ENCODE results near the gene NACC1. TPM values are rescaled to one million over a fixed set of nuclear protein-coding genes. Genes with fewer than 3 reads are reported as not detected.

The NACC1 gene
- total and polyA plus RNA-seq, 2 of the 13 experiments (the other 11 are each of a cell fraction or from before 2014, with no cell fraction given) = 31.8 to 42.3 TPM

DNA sequence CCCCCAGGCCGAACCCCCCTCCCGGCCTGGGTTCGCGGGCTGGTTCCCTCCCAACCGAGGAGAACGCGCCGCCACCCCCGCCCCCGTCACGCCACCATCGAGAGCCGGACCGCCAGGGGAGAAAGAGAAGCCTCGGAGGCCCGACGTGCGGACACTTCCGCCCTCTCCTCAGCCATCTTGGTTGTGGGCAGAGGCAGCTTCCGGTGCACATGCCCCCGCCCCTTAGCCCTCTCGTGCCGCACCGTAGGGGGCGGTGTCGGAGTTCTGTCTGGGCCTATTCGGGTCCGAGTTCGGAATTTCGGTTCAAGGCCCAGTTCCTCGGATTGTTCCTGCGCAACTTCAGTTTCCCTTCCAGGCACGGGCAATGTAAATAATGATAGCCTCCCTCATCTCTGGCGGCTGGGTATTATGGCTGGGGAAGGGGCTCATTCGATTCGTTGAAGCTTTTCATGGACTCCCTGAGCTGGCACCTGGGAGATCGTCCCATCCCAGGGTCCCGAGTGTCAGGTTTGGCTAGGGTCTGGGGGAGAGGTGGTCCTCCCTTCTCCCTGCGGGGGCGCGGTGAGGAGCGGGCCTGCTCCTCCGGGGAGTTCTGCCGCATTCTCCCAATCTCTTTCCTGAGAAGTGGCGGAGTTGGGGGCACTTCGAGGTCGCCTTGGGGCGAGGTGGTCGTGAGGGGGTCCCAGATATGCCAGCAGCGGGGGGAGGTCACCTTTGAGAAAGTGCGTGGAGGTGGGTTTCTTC, 32.3 kb downstream of the NACC1 start, which contains the start of the genes IER2 and STX10 (continued):
- TF ChIP-seq, protein P1, sequence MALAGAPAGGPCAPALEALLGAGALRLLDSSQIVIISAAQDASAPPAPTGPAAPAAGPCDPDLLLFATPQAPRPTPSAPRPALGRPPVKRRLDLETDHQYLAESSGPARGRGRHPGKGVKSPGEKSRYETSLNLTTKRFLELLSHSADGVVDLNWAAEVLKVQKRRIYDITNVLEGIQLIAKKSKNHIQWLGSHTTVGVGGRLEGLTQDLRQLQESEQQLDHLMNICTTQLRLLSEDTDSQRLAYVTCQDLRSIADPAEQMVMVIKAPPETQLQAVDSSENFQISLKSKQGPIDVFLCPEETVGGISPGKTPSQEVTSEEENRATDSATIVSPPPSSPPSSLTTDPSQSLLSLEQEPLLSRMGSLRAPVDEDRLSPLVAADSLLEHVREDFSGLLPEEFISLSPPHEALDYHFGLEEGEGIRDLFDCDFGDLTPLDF (CRISPR knock-in tag; IDR thresholded peaks at IDR 0.05) = no peak
- TF ChIP-seq ZNF431 (CRISPR knock-in tag; IDR thresholded peaks at IDR 0.05; ENCODE audit: borderline replicate concordance, low read depth) = no peak
- TF ChIP-seq, protein P2, sequence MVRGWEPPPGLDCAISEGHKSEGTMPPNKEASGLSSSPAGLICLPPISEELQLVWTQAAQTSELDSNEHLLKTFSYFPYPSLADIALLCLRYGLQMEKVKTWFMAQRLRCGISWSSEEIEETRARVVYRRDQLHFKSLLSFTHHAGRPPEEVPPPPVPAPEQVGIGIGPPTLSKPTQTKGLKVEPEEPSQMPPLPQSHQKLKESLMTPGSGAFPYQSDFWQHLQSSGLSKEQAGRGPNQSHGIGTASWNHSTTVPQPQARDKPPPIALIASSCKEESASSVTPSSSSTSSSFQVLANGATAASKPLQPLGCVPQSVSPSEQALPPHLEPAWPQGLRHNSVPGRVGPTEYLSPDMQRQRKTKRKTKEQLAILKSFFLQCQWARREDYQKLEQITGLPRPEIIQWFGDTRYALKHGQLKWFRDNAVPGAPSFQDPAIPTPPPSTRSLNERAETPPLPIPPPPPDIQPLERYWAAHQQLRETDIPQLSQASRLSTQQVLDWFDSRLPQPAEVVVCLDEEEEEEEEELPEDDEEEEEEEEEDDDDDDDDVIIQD (CRISPR knock-in tag; IDR thresholded peaks at IDR 0.05; ENCODE audit: low read depth) = no peak; the same call in 1 of the 2 replicates
- peak; percentile 96 for TF ChIP-seq ETV5 (CRISPR knock-in tag; IDR thresholded peaks at IDR 0.05; ENCODE audit: borderline replicate concordance)
- peak; percentile 82; the same call in 1 of the 2 replicates for TF ChIP-seq FOXK1 (CRISPR knock-in tag; IDR thresholded peaks at IDR 0.05; ENCODE audit: borderline replicate concordance, low read depth)
- TF ChIP-seq SAP130 (CRISPR knock-in tag; IDR thresholded peaks at IDR 0.05; ENCODE audit: low read depth) = peak; percentile 96
- no peak for TF ChIP-seq ZNF230 (CRISPR knock-in tag; IDR thresholded peaks at IDR 0.05)
- peak; percentile 76; the same call in 1 of the 2 replicates for TF ChIP-seq TBX2 (CRISPR knock-in tag; IDR thresholded peaks at IDR 0.05; ENCODE audit: borderline replicate concordance)
- no peak for TF ChIP-seq MZF1 (CRISPR knock-in tag; IDR thresholded peaks at IDR 0.05; ENCODE audit: borderline replicate concordance)
- peak; percentile 39; the same call in 1 of the 2 replicates for TF ChIP-seq HNF4G (IDR thresholded peaks at IDR 0.05; ENCODE audit: borderline replicate concordance, low read depth, low read length)
- TF ChIP-seq HNF4G (CRISPR knock-in tag; IDR thresholded peaks at IDR 0.05; ENCODE audit: borderline replicate concordance, low read depth) = no peak
- peak; percentile 77; the same call in 1 of the 2 replicates for TF ChIP-seq PHF8 (CRISPR knock-in tag; IDR thresholded peaks at IDR 0.05)
- TF ChIP-seq PPARG (CRISPR knock-in tag; conservative IDR thresholded peaks at IDR 0.05) = peak; percentile 46; the same call in 1 of the 2 replicates
- TF ChIP-seq HNRNPUL1 (IDR thresholded peaks at IDR 0.05; ENCODE audit: low read depth, low read length) = no peak
- TF ChIP-seq BHLHE40 (IDR thresholded peaks at IDR 0.05; ENCODE audit: low read length) = peak; percentile 94
- TF ChIP-seq DNMT3B (CRISPR knock-in tag; conservative IDR thresholded peaks at IDR 0.05) = no peak
- peak; percentile 71 for TF ChIP-seq PAXIP1 (CRISPR knock-in tag; conservative IDR thresholded peaks at IDR 0.05)
- TF ChIP-seq MAFF (IDR thresholded peaks at IDR 0.05; ENCODE audit: low read depth, low read length) = no peak
- peak; percentile 77; the same call in 1 of the 2 replicates for TF ChIP-seq RXRB (CRISPR knock-in tag; IDR thresholded peaks at IDR 0.05; ENCODE audit: borderline replicate concordance)
- no peak for TF ChIP-seq PRDM15 (CRISPR knock-in tag; IDR thresholded peaks at IDR 0.05)

Data from HepG2 (cell line).